NCI-H1694 treated with DMSO at 0.1 percent for 48 hours (cell line): ENCODE measurements around the gene RALGAPB.

Source experiments
- DNase-seq: peaks from one replicate; lab custom pipeline; 2025; lab: John Stamatoyannopoulos, UW

Gene RALGAPB

DNA sequence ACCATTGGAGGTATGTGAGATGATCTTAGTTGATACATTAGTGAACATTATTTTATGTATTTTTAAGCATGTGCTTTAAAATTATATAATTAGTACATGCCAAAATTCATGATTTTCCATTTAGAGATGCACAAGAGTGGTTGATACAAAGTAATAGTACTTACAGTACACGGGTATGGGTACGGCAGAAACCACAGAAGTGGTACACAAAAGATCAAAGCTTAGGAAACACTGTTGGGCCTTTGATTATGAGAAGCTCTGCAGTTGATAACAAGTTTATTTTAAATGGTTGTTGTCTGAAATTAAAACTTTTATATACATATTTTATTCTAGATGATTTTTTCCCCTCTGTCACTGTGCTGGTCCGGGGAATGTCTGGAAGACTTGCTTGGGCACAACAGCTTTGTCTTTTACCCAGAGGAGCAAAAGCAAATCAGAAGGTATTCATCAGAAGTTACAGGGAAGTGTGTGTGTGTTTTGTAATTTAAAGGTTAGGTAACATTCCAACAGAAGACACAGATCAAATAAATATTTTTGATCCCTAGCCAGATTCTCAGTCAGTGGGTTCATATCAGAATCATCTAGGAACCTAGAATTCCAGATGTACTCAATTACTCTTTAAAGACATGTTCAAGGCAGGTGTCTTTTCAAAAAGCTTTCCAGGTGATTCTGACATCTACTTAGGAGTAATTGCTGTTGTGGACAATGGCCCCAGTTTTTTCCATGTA, 75.9 kb downstream of the RALGAPB start:
- DNase-seq = no peak

DNA sequence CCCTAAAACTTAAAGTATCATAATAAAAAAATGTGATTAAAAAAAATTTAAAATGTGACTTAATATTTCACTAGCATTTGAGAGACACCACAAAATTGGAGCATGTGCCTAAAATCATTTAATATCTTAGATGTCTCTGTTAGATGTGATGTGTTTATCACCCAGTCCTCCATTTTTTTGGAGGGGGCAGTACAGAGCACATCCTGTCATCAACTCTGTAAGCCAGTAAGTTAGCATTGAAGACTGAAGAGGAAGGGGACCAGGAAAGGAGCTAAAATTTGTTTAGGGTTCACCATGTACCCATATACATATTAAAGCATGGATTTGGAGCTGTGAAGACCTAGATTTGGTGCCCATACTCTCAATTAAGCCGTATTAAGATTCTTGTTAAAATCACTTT, 77.6 kb downstream of the RALGAPB start:
- no peak for DNase-seq

DNA sequence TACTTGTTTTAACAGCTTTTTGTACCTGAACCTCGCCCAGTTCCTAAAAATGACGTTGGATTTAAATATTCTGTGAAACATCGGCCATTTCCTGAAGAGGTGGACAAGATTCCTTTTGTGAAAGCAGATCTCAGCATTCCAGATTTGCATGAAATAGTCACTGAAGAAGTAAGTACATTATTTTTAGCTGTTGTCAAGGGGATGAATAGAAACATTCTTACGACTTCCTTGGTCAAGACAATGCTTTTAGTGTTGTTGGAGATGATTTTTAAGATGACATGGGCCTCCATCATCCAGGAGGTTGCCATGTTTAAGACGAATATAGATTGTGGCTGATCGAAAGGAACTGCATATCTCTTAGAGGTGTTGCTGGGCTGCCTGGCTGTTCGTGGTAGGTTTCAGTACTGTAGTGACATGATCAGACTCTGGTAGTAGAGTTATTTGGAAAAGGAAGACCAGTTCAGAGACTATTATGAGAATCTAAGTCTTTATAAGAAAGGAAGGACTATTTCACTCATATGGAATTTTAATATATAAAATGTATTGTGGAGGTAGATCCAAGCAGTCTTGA, 78.5 kb downstream of the RALGAPB start:
- DNase-seq = no peak

DNA sequence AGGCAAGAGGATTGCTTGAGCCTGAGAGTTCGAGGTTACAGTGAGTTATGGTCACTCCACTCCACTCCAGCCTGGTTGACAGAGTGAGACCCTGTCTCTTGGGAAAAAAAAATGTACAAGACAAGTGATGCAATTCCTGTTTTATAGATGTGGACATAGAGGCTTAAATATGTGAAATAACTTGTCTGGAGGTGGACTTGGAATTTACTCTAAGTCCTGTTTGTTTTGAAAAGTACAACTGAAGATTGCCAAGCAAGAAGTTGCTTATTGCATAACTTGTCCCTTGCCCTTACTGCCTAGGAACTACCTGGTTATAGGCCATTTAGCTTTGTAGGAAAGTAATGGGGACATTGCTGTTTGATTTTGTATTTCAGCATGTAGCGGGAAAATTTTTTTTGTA, 82.3 kb downstream of the RALGAPB start:
- DNase-seq = no peak

DNA sequence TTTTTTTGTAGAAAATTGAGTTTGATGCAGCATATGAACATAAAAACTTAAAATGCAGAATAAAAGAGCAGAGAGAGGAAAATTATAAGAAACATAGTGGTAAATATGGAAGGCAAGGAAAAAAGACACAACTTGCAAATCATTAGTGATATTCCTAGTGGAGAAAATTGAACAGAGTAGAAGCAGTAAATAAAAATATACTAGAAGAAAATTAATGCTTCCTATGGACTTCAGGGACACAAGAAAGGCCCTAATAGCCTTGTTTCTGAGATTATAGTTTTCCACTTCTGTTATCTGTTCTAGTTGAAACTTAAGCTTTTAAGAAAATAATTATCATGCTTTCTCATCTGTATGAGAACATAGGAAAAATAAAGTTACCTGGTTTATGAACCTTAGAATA, 82.8 kb downstream of the RALGAPB start:
- DNase-seq = no peak

DNA sequence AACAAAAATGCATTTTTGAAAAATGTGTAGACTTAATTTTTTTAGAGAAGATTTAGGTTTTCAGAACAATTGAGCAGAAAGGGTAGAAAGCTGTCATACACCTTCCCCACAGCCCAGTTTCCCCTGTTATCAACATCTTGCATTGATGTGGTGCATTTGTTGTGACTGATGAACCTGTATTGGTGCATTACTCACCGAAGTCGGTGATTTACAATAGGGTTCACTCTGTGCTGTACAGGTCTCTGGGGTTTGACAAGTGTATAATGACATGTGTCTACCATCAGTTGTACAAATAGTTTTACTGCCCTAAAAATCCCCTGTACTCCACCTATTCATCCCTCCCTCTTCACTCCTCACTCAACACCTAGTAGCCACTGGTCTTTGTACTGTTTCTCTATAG, 84.5 kb downstream of the RALGAPB start:
- no peak for DNase-seq

DNA sequence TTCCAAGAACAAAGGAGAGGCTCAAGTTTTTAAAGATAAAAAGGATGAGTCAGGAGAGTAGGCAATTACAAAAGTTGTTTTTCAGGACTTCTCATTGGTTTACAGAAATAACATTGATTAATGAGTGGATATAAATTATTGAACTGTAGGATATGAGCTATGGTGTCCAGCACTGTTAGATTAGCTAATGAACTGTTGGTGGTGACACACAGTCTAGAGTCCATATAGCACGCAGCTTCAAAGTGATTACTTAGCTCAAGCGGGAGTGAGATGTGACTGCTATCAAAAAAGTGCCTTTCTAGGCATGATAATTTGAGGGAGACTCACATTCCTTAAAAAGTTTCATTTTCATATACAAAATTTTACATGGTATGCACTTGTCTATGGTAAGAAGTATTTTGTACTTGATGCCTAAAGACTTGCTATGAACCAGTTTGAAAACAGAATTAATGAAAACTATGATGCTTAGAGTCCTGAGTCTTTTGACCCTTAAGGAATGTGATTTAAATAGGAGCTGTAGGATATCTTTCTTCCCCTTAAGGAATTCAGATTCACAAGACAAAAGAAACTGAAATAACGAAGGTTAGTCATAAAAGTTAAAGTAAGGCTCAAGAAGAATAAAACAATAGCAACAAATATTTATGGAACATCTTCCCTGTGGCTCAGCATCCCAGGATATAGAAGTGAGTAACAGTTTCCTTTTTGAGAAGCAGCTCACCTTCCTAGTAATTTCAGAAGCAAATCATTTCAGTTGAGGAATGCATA, 86.1 kb downstream of the RALGAPB start:
- no peak for DNase-seq

DNA sequence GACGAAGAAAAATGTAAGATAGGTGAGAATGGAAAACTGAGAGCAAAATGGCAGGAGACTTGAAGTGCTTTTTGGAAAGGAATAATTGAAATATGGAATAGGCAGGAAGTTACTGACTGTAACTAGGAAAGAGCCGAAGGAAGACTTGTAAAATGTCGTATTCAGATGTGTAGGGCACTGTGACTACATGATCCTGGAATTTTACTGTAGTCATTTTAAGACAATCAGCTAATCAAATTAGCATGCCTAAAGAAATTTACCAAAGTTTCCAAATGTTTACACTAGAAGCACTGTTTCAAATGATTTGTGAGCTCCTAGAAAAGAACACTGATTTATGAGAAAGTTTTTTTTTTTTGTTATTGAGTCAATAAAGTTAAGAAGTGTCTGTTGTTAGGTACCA, 87.1 kb downstream of the RALGAPB start:
- no peak for DNase-seq

DNA sequence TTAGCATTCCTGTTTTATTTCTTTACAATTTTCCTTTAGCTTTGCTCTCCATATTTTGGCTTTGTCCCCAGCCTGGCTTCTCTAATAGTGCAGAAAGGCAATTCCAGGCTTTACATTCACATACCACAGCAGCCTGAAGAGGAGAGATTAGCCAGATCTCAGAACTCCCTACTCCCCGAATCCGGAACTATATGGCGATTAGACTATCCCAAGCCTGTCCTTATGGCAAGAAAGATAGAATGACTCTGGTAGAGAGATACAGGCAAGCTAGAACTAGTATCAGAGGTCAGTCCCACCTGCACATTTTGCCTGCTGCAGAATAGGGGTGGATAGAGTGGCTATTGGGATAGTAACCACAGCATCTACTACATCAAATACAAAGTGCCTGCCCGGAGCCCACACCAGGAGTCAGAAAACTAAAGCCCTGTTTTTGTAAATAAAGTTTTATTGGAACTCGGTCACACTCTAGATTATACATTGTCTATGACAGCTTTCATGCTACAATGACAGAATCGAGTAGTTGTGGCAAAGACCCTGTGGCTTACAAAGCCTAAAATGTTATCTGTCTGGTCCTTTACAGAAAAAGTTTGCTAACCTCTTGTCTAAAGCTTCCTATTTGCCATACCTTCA, 91.3 kb downstream of the RALGAPB start:
- no peak for DNase-seq

DNA sequence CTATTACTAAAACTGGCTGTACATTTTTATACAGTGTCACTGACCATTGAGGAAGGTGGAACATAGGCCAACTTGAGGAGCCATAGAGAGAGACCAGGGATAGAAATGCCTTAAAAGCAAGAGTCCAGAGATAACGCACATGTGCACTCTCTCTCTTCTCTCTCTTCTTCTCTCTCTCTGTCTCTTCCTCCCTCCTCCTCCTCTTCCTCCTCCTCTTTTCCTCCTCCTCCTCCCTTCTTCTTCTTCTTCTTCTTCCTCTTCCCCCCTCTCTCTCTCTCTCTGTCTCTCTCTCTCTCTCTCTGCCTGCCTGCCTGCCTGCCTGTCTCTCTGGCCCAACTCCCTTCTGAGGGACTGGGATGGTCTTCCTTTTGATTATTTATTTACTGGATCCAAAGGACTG, 92.0 kb downstream of the RALGAPB start:
- no peak for DNase-seq

DNA sequence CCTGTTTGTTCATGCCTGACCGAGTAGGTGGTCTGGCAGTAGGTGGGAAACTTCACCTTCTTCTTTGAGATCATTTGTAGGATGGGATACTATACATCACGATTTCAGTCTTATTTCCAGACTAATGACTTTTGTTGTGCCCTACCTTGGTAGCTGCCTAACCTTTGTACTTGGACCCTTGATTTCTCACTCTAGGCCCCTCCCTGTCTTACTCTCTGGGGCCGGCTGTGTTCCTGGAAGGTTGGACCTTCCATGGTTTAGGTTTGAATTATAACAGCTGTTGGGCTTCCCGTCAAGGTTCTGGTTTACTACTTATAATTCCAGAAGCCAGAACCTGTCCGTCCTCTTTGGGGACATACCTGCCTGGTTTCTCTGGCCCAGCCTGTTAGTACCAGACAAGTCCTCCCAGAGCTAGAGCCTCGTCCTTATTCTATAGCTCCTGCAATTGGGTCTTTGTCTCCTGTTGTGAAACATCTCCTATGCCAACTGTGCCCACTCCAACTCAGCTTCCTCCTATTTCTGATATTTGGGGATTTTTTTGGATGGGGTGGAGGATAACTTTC, 93.5 kb downstream of the RALGAPB start:
- no peak for DNase-seq

DNA sequence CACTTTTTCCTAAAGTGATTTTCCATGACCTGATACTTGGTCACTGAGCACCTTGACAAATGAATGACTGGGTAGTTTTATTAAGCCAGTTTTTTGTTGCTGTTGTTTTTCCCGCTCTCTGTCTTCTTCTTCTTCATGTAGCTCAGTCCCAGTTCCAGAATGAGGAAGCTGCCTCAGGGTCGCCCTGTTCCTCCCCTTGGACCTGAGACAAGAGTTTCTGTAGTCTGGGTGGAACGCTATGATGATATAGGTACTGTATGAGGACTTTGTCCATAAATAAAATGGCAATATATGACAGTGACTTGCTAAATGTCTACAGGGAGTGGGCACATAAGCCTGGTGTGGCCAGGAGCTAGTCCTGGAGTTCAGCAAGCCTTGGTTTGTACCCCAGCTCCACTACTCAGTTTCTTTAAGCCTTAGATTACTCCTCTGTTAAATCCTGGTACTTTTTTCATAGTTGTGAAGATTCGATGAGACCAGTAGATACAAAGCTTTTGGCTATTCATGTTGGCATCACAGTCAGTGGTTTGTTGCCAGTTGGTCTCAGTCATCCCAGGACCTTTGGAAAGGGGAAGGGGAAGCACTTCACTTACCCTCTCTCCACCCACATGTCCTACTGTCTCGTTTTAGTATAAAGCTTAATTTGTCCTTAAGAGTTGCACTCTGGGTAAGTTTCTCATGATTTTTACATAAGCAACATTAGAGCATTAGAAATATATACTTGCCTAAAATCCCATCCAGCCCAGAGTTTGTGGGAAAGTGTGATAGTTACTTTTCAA, 97.3 kb downstream of the RALGAPB start:
- no peak for DNase-seq

DNA sequence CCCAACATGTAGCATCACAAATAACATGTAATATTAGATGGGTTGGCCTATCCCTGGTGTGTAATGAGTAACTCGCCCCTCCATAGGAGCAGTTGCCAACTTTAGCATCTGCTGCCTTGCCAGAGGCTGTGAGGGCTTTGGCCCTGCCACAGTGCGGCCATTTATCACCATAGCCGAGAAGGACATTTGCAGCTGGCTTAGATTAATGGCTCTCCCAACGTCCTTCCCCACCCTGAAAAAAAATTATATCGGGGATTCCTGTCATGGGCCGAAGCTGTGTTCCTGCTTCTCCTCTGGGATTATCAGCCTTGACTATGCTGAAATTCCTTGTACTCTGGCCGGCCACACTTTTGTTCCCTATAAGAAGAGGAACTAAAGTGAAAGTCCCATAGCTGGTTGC, 100.8 kb downstream of the RALGAPB start:
- no peak for DNase-seq

DNA sequence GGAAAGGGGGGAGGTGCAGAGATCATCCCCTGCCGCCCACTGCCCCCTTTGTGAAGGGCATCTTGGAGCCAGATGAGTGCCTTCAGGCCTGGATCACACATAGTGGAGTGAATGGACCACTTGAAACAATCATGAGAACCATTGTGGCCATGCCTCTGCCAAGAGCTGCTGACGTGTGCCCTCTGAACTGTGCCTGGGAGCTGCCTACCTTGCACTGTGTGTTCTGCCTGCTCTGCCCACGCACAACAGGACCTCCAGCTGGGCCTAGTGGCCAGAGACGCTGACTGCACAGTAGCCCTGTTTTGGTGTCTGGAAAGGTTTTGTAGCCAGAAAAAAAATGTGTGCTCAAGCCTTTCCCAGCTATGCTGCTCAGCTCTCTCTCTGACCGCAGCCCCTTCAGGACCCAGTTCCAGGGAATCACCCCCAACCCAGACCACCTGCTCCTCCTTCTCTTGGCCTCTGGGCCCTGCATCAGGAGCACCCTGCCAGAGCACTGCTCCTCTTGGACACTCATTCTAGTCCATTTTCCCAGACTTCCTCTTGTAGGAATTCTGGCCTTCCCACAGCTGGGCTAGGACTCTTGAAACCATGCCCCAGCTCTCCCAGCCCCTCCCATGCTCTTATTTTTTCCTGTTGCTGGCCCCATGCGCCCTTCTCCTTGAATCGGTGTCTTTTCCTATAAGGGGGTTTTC, 106.7 kb downstream of the RALGAPB start:
- no peak for DNase-seq

DNA sequence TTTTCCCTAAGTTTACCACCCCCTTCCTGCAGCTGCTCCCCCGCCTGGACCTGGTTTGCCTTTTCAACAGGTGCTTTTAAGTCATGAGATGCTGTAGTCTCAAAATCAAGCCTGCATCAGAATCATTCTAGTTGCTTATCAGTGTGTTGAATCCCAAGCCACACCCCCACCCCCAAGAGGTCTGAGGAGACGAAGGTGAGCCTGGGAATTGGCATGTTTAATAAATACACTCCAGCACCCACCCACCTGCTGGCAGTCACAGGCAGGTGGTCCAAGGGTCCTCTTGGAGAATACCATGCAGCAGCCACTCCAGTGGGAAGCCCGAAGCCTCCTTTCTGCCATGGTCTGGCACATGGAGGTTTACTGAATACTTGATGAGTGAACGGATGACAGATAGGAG, 107.3 kb downstream of the RALGAPB start:
- no peak for DNase-seq

DNA sequence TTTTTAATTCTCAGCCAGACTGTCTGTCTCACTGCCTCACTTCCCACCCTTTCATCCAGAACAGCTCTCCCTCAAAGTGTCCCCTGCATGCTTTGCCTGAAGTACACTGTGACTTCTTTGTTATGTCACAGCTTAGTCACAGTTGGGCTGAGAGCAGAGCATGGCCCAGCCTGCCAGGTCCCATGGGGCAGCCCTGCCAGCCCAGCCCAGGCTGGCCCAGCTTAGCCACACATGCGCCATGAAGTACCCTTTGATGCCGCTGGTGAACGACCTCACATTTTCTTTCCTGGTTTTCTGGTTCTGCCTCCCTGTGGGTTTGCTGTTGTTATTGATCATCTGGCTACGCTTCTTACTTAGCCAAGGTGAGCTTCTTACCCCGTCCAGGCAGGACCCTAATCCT, 108.4 kb downstream of the RALGAPB start, which contains the start of gene ADIG:
ADIG (plus strand) TSS at position 185 of the 400 bp plus-strand sequence; CDS start at position 239, 54 bp downstream.
- DNase-seq = no peak

DNA sequence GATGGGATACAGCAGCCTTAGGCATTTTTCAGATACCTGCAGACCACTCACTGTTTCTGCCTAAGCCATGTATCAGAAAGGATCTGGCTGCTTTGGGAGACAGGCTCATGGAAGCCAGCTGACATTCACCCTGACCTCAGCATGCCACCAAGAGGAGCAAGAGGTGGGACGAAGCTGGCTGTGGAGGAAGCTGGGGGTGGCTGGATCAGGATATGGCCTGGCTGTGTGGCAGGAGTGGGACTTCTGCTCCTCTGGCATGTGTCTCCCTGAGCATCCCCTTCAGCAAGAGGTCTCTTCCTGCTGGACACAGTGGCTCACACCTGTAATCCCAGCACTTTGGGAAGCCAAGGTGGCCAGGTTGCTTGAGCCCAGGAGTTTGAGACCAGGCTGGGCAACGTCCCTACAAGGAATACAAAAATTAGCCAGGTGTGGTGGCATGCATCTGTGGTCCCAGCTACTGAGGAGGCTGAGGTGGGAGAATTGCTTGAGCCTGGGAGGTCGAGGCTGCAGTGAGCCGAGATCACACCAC, 109.3 kb downstream of the RALGAPB start:
- DNase-seq = no peak

DNA sequence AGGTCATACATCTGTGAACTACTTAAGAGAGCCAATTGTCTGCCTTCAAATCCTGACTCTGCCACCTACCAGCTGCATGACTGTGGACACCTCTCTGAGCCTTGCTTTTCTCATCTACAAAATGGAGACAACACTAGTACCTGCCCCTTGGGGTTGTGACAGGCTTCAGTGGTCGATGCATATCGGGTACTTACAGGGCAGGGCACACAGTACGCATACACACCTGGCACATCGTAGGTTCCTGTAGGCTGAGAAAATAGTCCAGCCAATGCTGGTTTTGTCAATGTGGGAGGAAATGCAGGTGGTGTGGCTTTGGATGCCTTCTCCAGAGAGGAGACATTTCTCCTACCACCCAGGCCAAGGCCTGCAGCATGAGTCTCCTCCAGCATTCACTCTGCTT, 110.7 kb downstream of the RALGAPB start:
- DNase-seq = no peak

DNA sequence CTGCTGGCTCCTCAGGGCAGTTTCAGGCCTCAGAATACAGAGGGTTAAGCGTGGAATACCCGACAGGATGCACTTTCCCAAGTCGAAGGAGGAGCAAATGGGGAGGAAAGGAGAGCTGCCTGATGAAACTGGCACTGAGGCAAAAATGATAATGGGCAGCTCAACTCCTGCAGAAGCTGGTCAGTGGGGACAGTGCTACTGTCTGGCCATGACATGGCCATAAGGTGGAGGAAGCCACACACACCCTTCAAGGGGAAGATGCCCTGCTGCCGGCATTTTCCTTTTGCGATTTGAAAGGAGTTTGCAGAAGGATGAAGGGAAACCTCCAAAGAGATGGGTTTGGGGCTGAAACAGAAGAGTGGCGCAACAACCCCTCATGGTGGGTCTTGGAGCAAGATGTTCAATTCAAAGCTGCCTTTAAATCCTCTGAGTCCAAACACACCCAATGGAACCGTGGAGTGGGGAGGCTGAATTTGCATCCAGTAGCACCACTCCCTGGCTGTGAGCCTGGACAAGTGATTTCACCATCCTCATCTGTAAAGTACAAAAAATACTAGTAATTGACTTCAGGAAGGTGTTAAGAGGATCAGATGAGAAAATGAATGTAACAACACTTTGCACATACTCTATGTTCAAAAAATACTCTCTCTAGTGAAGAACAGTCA, 111.6 kb downstream of the RALGAPB start:
- DNase-seq = no peak
